Measurements from ENCODE around the gene PDLIM3. TPM values are rescaled to one million over a fixed set of nuclear protein-coding genes. Genes with fewer than 3 reads are reported as not detected.

PDLIM3 gene
- total RNA-seq, 1 donor, result 2.2 TPM

DNA sequence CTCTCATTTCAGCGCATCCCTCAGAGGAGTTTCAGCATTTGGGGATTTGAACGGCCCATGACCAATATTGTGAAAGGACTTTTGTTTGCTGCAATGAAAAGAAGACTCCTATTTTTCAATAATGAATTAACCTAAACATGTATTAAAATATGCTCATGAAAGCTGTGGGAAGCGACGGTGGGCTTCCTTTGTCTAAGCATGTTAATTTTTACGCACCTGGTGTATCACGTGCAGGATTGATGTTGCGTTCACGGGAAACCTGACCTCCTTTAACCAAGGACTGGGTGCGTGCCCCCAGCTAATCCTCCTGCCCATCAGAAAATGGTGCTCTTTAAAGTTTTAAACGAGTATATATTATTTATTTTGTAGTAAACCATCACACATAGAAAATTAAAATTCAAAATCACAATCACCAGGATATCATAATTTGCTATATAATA is 63.2 kb downstream of the PDLIM3 start:
- H3K27ac ChIP-seq (ENCODE audit: low read depth, low read length), result no peak overlapping the region
- no peaks in the 10 kb centered on the region for H3K36me3 ChIP-seq (ENCODE audit: insufficient read depth, low read length)
- H4K20me1 ChIP-seq (ENCODE audit: insufficient read depth, low read length), result no peaks in the 10 kb centered on the region
- H2AFZ ChIP-seq (ENCODE audit: low read length), result peak overlapping the region; percentile 83
- H3K27me3 ChIP-seq (ENCODE audit: insufficient read depth, low read length), result peaks cover 12% of the 10 kb centered on the region
- TF ChIP-seq, protein P1, sequence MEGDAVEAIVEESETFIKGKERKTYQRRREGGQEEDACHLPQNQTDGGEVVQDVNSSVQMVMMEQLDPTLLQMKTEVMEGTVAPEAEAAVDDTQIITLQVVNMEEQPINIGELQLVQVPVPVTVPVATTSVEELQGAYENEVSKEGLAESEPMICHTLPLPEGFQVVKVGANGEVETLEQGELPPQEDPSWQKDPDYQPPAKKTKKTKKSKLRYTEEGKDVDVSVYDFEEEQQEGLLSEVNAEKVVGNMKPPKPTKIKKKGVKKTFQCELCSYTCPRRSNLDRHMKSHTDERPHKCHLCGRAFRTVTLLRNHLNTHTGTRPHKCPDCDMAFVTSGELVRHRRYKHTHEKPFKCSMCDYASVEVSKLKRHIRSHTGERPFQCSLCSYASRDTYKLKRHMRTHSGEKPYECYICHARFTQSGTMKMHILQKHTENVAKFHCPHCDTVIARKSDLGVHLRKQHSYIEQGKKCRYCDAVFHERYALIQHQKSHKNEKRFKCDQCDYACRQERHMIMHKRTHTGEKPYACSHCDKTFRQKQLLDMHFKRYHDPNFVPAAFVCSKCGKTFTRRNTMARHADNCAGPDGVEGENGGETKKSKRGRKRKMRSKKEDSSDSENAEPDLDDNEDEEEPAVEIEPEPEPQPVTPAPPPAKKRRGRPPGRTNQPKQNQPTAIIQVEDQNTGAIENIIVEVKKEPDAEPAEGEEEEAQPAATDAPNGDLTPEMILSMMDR (IDR thresholded peaks at IDR 0.05; ENCODE audit: extremely low read depth, low read depth, low read length), result no peak
- H3K4me1 ChIP-seq (ENCODE audit: insufficient read depth, low read length), result peaks cover 13% of the 10 kb centered on the region
- no peaks in the 10 kb centered on the region for H3K79me2 ChIP-seq (ENCODE audit: insufficient read depth, low read length)
- DNase-seq (ENCODE audit: insufficient read length, low spot score, missing footprints), result peak; percentile 84
- H3K4me3 ChIP-seq (ENCODE audit: insufficient read depth, low read length), result peak overlapping the region; percentile 85
- H3K4me2 ChIP-seq (ENCODE audit: insufficient read depth, low read length), result peak overlapping the region; percentile 90
- no peaks in the 10 kb centered on the region for H3K9me3 ChIP-seq (ENCODE audit: low read depth, low read length)

DNA sequence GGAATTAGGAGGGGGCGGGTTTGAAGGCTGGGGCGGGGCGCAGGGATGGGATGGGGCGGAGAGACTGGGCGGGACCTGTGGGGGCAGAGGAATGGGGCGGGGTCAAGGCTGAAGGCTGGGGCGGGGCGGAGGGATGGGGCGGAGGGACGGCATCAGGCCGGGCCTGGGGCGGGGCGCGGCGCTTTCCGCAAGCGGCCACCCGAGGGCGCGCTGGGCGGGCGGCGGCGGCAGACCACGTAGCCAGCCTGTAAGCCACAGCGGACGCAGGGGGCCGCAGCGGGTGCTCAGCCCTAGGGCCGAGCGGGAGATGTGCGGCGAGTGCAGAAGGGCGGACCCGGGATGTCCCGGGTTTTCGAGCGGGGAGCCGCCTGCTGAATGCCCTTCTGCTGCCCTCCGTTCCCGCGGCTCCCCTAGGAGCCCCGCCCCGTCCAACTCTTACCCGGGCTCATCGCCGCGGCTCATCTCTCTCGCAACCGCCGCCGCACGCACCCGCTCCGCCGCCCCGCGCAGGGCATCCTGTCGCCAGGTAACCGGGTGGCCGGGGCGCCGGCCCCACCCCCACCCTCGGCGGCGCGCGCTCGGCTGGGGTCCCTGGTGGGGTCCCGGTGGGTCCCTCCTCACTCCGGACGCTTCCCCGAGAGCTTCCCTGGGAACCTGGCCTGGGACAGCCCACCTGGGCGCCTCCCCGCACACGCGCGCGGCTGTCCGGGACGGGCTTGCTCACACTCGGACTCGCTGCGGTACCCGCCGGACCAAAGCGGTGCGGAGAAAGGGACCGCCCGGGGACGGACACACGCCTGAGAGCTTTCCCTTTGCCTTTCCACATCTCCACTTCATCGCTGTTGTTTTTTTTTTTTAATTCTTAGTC is 63.8 kb downstream of the PDLIM3 start, which contains the start of gene CCDC110:
TSS of gene CCDC110 (minus strand) at position 499 of the 868 bp plus-strand sequence. CDS start at position 449, 50 bp downstream.
- peaks cover 12% of the 10 kb centered on the region for H3K27me3 ChIP-seq (ENCODE audit: insufficient read depth, low read length)
- no peaks in the 10 kb centered on the region for H4K20me1 ChIP-seq (ENCODE audit: insufficient read depth, low read length)
- H3K4me3 ChIP-seq (ENCODE audit: insufficient read depth, low read length), result peak within 1 kb of the TSS; percentile 85
- H2AFZ ChIP-seq (ENCODE audit: low read length), result peak within 1 kb of the TSS; percentile 83
- peak; percentile 99 for DNase-seq (ENCODE audit: insufficient read length, low spot score, missing footprints)
- TF ChIP-seq, protein P1 (IDR thresholded peaks at IDR 0.05; ENCODE audit: extremely low read depth, low read depth, low read length), result peak; percentile 30
- peaks cover 18% of the 10 kb centered on the region for H3K4me1 ChIP-seq (ENCODE audit: insufficient read depth, low read length)
- peak within 1 kb of the TSS; percentile 58 for H3K27ac ChIP-seq (ENCODE audit: low read depth, low read length)
- no peaks in the 10 kb centered on the region for H3K36me3 ChIP-seq (ENCODE audit: insufficient read depth, low read length)
- H3K4me2 ChIP-seq (ENCODE audit: insufficient read depth, low read length), result peak within 1 kb of the TSS; percentile 90
- H3K79me2 ChIP-seq (ENCODE audit: insufficient read depth, low read length), result no peaks in the 10 kb centered on the region
- no peaks in the 10 kb centered on the region for H3K9me3 ChIP-seq (ENCODE audit: low read depth, low read length)

DNA sequence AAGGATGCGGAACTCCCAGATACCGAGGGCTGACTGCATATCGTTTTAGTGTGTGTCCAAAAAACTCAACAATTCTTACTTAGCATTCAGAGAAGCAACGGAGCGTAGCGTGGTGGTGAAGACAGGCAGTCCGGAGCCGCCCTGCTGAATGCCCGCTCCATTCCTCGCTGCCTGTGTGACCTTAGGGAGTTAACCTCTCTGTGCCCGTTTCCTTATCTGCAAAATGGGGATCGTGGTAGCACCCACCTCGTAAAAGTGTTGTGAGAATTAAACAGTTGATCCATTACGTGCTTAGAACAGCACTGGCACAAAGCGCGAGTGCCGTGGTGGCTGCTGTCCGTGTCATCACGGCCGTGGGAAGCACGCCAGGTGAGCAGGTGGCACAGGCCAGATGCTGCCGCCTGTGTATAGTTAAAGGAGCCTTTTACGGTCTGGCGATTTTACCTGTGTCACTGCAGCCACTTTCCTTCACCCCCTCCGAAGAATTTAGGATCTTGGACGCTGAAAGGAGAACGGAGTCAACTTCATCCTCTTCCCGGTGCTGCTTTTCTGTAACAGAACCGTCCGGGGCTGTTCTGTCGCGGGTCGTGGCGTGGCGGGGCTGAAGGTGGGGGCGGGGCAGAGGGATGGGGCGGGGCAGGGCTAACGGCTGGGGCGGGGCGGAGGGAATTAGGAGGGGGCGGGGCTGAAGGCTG is 64.7 kb downstream of the PDLIM3 start:
- peak; percentile 91 for DNase-seq (ENCODE audit: insufficient read length, low spot score, missing footprints)
- Histone ChIP-seq H2AFZ (ENCODE audit: low read length) (peak overlapping the region; percentile 76), H3K4me1 (ENCODE audit: insufficient read depth, low read length) (peaks cover 21% of the 10 kb centered on the region), H4K20me1 (ENCODE audit: insufficient read depth, low read length) (no peaks in the 10 kb centered on the region), H3K4me3 (ENCODE audit: insufficient read depth, low read length) (peak overlapping the region; percentile 79), H3K4me2 (ENCODE audit: insufficient read depth, low read length) (peak overlapping the region; percentile 89), H3K27ac (ENCODE audit: low read depth, low read length) (peak overlapping the region; percentile 58), H3K27me3 (ENCODE audit: insufficient read depth, low read length) (peaks cover 12% of the 10 kb centered on the region), H3K9me3 (ENCODE audit: low read depth, low read length) (no peaks in the 10 kb centered on the region), H3K36me3 (ENCODE audit: insufficient read depth, low read length) (no peaks in the 10 kb centered on the region), H3K79me2 (ENCODE audit: insufficient read depth, low read length) (no peaks in the 10 kb centered on the region)
- TF ChIP-seq, protein P1 (IDR thresholded peaks at IDR 0.05; ENCODE audit: extremely low read depth, low read depth, low read length), result no peak

Data from osteoblast (primary cell).